ENCODE measurements around the gene GPN3.

GRCh38 chr12:110421159-110421661 lies 46.8 kb downstream of the GPN3 start:
- TF ChIP-seq CTCF (IDR thresholded peaks at IDR 0.05 in 8 of 11, conservative IDR thresholded peaks at IDR 0.05 in 3 of 11) (no peak), POLR2A (IDR thresholded peaks at IDR 0.05) (no peak)

All from spleen (tissue), 7 donors.